22Rv1 (cell line): ENCODE measurements around the gene TOR1AIP2.

ENCODE experiments used
- CTCF ChIP-seq: fragments of 450-650 bp; IDR thresholded peaks from 2 replicates; pipeline ENCODE4 v1.5.1; 2017; ENCODE audit warnings: mild to moderate bottlenecking
- ZFX ChIP-seq: fragments of 450-650 bp; IDR thresholded peaks from 2 replicates; pipeline ENCODE4 v1.6.1; 2017; ENCODE audit warnings: antibody characterized with exemption, borderline replicate concordance

DNA sequence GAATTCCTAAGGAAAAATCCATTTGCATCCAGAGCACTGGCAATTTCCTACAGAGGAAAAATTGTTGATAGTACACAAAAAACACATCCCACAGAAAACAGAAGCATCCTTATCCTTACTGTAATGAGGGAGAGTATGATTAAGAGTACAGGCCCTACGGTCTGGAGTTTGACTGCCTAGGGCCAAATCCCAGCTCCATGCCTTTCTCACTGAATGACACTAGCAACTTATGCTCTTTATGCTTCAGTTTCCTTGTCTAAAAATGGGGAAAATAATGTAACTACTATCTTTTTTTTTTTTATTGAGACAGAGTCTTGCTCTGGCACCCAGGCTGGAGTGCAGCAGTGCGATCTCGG lies 49.2 kb upstream of the TOR1AIP2 start:
- TF ChIP-seq CTCF (no peak), ZFX (no peak)
